H9 (cell line): ENCODE results near the gene TRNT1. TPM values are rescaled to one million over a fixed set of nuclear protein-coding genes. Genes with fewer than 3 reads are reported as not detected.

Experiments used
- DNase-seq: peaks from one replicate; pipeline ENCODE4 v3.0.0-alpha.2; 2017
- H2AFZ ChIP-seq: one replicate; pipeline ENCODE4 v1.6.1; 2013; ENCODE audit warnings: mild to moderate bottlenecking, low read length, control low read depth, moderate library complexity
- H2AK5ac ChIP-seq: 2 replicates; pipeline ENCODE4 v1.6.1; 2013; ENCODE audit warnings: low read length, control low read depth, mixed read lengths; ENCODE audit not compliant: insufficient read length
- H2BK120ac ChIP-seq: one replicate; pipeline ENCODE4 v1.6.1; 2013; ENCODE audit warnings: low read depth, mild to moderate bottlenecking, low read length, control low read depth, inconsistent platforms; ENCODE audit not compliant: poor library complexity, severe bottlenecking
- H2BK12ac ChIP-seq: 2 replicates; pipeline ENCODE4 v1.6.1; 2013; ENCODE audit warnings: low read length, control low read depth, mixed read lengths, low read depth; ENCODE audit not compliant: insufficient read length
- H2BK15ac ChIP-seq: 2 replicates; pipeline ENCODE4 v1.6.1; 2013; ENCODE audit warnings: low read depth, low read length, control low read depth
- H2BK20ac ChIP-seq: one replicate; pipeline ENCODE4 v1.6.1; 2013; ENCODE audit warnings: low read depth, mild to moderate bottlenecking, low read length, control low read depth, inconsistent platforms; ENCODE audit not compliant: poor library complexity, severe bottlenecking
- H2BK5ac ChIP-seq: 2 replicates; pipeline ENCODE4 v1.6.1; 2013; ENCODE audit warnings: low read length, control low read depth, mixed read lengths; ENCODE audit not compliant: insufficient read length
- H3K14ac ChIP-seq: 2 replicates; pipeline ENCODE4 v1.6.1; 2013; ENCODE audit warnings: low read length, control low read depth; ENCODE audit not compliant: insufficient read depth
- H3K18ac ChIP-seq: 2 replicates; pipeline ENCODE4 v1.6.1; 2013; ENCODE audit warnings: low read depth, mild to moderate bottlenecking, mixed read lengths, low read length, control low read depth; ENCODE audit not compliant: insufficient read length
- H3K23ac ChIP-seq: 2 replicates; pipeline ENCODE4 v1.6.1; 2013; ENCODE audit warnings: low read length, control low read depth, mixed read lengths, low read depth; ENCODE audit not compliant: insufficient read length
- H3K23me2 ChIP-seq: 2 replicates; pipeline ENCODE4 v1.6.1; 2013; ENCODE audit warnings: low read depth, mild to moderate bottlenecking, mixed read lengths, low read length, control low read depth; ENCODE audit not compliant: insufficient read length, poor library complexity, severe bottlenecking
- H3K27ac ChIP-seq: 2 replicates; pipeline ENCODE4 v1.5.1; 2013; ENCODE audit warnings: low read length, control low read depth, mixed read lengths, low read depth; ENCODE audit not compliant: insufficient read length
- H3K27me3 ChIP-seq: 2 replicates; pipeline ENCODE4 v1.6.1; 2013; ENCODE audit warnings: low read length, control low read depth, inconsistent platforms; ENCODE audit not compliant: insufficient read depth
- H3K4ac ChIP-seq: 2 replicates; pipeline ENCODE4 v1.6.1; 2013; ENCODE audit warnings: low read depth, mild to moderate bottlenecking, control low read depth, inconsistent platforms, low read length, moderate library complexity
- H3K4me1 ChIP-seq: 2 replicates; pipeline ENCODE4 v1.6.1; 2013; ENCODE audit warnings: low read length, control low read depth, inconsistent platforms; ENCODE audit not compliant: insufficient read depth
- H3K4me2 ChIP-seq: 2 replicates; pipeline ENCODE4 v1.6.1; 2013; ENCODE audit warnings: low read length, control low read depth, mixed read lengths; ENCODE audit not compliant: insufficient read length, insufficient read depth
- H3K56ac ChIP-seq: 2 replicates; pipeline ENCODE4 v1.6.1; 2013; ENCODE audit warnings: low read depth, mild to moderate bottlenecking, mixed read lengths, low read length, control low read depth; ENCODE audit not compliant: insufficient read length
- H3K79me1 ChIP-seq: 2 replicates; pipeline ENCODE4 v1.6.1; 2013; ENCODE audit warnings: low read depth, mild to moderate bottlenecking, moderate library complexity, low read length, control low read depth, inconsistent platforms; ENCODE audit not compliant: insufficient read depth, poor library complexity, severe bottlenecking
- H3K79me2 ChIP-seq: 2 replicates; pipeline ENCODE4 v1.6.1; 2013; ENCODE audit warnings: low read length, control low read depth, inconsistent platforms; ENCODE audit not compliant: insufficient read depth
- H3K9ac ChIP-seq: 2 replicates; pipeline ENCODE4 v1.6.1; 2013; ENCODE audit warnings: low read length, control low read depth, mixed read lengths; ENCODE audit not compliant: insufficient read length; ENCODE audit errors: extremely low read depth
- H3K9me3 ChIP-seq: one replicate; pipeline ENCODE4 v1.6.1; 2013; ENCODE audit warnings: low read depth, low read length, inconsistent platforms; ENCODE audit not compliant: control insufficient read depth
- H3T11ph ChIP-seq: one replicate; pipeline ENCODE4 v1.6.1; 2013; ENCODE audit warnings: mild to moderate bottlenecking, low read length, control low read depth, inconsistent platforms
- H4K20me1 ChIP-seq: one replicate; pipeline ENCODE4 v1.6.1; 2013; ENCODE audit not compliant: control insufficient read depth, insufficient read length, insufficient read depth
- H4K5ac ChIP-seq: 2 replicates; pipeline ENCODE4 v1.6.1; 2013; ENCODE audit warnings: low read depth, mild to moderate bottlenecking, mixed read lengths, low read length, control low read depth; ENCODE audit not compliant: insufficient read length
- H4K8ac ChIP-seq: replicated peaks from 2 replicates; pipeline ENCODE4 v1.6.1; 2013; ENCODE audit warnings: low read length, control low read depth, mixed read lengths, low read depth; ENCODE audit not compliant: insufficient read length
- H4K91ac ChIP-seq: 2 replicates; pipeline ENCODE4 v1.6.1; 2013; ENCODE audit warnings: low read depth, mild to moderate bottlenecking, moderate library complexity, mixed read lengths, low read length, control low read depth; ENCODE audit not compliant: insufficient read length
- H3K27ac Mint-ChIP-seq, 3 experiments: 2 replicates in 2 of 3; 3 replicates in 1 of 3; pipeline ENCODE4 v1.8.0; 2020 to 2021; ENCODE audit warnings: mixed read lengths in 3 of 3, mild to moderate bottlenecking in 1 of 3, moderate library complexity in 1 of 3
- H3K27me3 Mint-ChIP-seq: 2 replicates; pipeline ENCODE4 v1.8.0; 2021; ENCODE audit warnings: low read depth, mild to moderate bottlenecking, moderate library complexity, mixed read lengths
- H3K36me3 Mint-ChIP-seq, 3 experiments: 2 replicates in 2 of 3; 3 replicates in 1 of 3; pipeline ENCODE4 v1.8.0; 2020 to 2021; ENCODE audit warnings: low read depth in 3 of 3, mixed read lengths in 3 of 3; ENCODE audit not compliant: insufficient read depth in 1 of 3
- H3K4me1 Mint-ChIP-seq, 2 experiments: 2 replicates each; pipeline ENCODE4 v1.8.0; 2020; ENCODE audit warnings: mixed read lengths in 2 of 2
- H3K4me3 Mint-ChIP-seq, 2 experiments: 2 replicates in 1 of 2; 3 replicates in 1 of 2; pipeline ENCODE4 v1.8.0; 2020 to 2021; ENCODE audit warnings: mild to moderate bottlenecking in 2 of 2, mixed read lengths in 2 of 2, moderate library complexity in 1 of 2
- H3K9me3 Mint-ChIP-seq, 2 experiments: 2 replicates in 1 of 2; 3 replicates in 1 of 2; pipeline ENCODE4 v1.8.0; 2020; ENCODE audit warnings: mild to moderate bottlenecking in 2 of 2, mixed read lengths in 2 of 2, moderate library complexity in 1 of 2
- WGBS: extraction: QIAGEN DNeasy Blood & Tissue Kit; methylation state at CpG from one replicate; pipeline ENCODE4 v1.1.7; 2013; ENCODE audit warnings: missing lambda C conversion rate, low lambda C conversion rate, mixed read lengths; ENCODE audit not compliant: insufficient read length; ENCODE audit errors: extremely low coverage; 5-methylcytosine and 5-hydroxymethylcytosine counted together
- total RNA-seq: library from RNA; stranded (reverse); gene quantifications from 2 replicates; pipeline ENCODE4 v1.2.1, GENCODE V29; 2021
- TF ChIP-seq, protein P1 (sequence below): fragments of 200-600 bp; sonication (generic); conservative IDR thresholded peaks from 3 replicates; pipeline ENCODE4 v1.8.0; 2021; ENCODE audit warnings: antibody characterized with exemption, mild to moderate bottlenecking

Gene TRNT1
- total RNA-seq, 1 experiment from 2014 or later = 49.2 TPM

DNA sequence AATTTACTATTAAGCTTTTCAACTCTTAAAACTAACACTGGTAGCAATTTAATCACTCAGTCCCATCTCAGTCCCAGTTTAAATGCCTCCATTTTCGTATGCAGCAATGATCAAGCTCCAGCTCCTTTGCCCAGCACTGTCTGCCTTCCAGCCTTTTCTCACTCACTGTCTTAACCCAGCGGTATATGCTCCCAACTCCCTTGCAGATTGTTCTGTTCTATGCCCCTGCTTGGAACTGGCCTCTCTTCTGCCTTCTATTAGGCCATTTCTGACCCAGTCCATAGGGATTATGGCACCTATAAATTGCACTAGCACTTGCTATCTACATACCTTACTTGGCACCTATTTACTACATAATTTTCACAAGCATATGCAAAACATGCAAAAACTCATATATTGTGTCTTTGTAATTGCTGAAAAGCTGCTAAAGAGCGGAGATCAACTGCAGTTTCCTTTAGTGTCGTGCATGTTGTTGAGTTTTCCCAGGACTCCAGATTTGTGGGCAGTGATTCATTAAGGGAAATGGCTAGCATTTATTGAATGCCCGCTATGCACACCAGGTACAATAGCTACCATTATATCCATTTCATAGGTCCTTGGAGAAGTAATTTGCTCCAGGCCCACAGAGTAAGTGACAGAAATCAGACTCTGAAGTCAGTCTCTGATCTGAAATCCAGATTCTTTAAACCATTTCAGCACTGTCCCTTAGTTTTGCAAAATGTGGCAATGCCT is 28.3 kb downstream of the TRNT1 start:
- H2BK12ac ChIP-seq = no peak overlapping the region
- no peaks in the 10 kb centered on the region for H3K27me3 ChIP-seq
- no peak overlapping the region for H2AK5ac ChIP-seq
- H2BK120ac ChIP-seq = no peak overlapping the region
- no peak overlapping the region for H2BK20ac ChIP-seq
- no peak overlapping the region for H4K8ac ChIP-seq
- no peaks in the 10 kb centered on the region for H3K4me1 ChIP-seq
- DNase-seq = no peak
- Mint-ChIP-seq H3K27ac (peak overlapping the region in 1 of 3 experiments; percentile 30; a peak in 1 of 7 replicates), H3K4me3 (no peak overlapping the region), H3K9me3 (no peaks in the 10 kb centered on the region), H3K4me1 (no peaks in the 10 kb centered on the region), H3K36me3 (peaks cover 12 to 50% (median 30%) of the 10 kb centered on the region in 3 experiments; a peak in 6 of 7 replicates), H3K27me3 (no peaks in the 10 kb centered on the region)
- no peak overlapping the region for H4K91ac ChIP-seq
- H3K9me3 ChIP-seq = no peaks in the 10 kb centered on the region
- no peak overlapping the region for H3K14ac ChIP-seq
- WGBS = no CpG with 5 or more reads among the region's 5 CpGs
- no peak overlapping the region for H3T11ph ChIP-seq
- no peak overlapping the region for H3K23ac ChIP-seq
- no peak overlapping the region for H2BK5ac ChIP-seq
- H3K79me2 ChIP-seq = no peaks in the 10 kb centered on the region
- H2BK15ac ChIP-seq = no peak overlapping the region
- TF ChIP-seq, protein P1, sequence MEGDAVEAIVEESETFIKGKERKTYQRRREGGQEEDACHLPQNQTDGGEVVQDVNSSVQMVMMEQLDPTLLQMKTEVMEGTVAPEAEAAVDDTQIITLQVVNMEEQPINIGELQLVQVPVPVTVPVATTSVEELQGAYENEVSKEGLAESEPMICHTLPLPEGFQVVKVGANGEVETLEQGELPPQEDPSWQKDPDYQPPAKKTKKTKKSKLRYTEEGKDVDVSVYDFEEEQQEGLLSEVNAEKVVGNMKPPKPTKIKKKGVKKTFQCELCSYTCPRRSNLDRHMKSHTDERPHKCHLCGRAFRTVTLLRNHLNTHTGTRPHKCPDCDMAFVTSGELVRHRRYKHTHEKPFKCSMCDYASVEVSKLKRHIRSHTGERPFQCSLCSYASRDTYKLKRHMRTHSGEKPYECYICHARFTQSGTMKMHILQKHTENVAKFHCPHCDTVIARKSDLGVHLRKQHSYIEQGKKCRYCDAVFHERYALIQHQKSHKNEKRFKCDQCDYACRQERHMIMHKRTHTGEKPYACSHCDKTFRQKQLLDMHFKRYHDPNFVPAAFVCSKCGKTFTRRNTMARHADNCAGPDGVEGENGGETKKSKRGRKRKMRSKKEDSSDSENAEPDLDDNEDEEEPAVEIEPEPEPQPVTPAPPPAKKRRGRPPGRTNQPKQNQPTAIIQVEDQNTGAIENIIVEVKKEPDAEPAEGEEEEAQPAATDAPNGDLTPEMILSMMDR = no peak
- H3K4me2 ChIP-seq = no peak overlapping the region
- no peak overlapping the region for H3K4ac ChIP-seq
- H3K23me2 ChIP-seq = no peaks in the 10 kb centered on the region
- H3K27ac ChIP-seq = no peak overlapping the region
- no peak overlapping the region for H3K56ac ChIP-seq
- no peak overlapping the region for H2AFZ ChIP-seq
- no peaks in the 10 kb centered on the region for H3K79me1 ChIP-seq
- no peak overlapping the region for H3K9ac ChIP-seq
- H4K20me1 ChIP-seq = no peaks in the 10 kb centered on the region
- H4K5ac ChIP-seq = no peak overlapping the region
- H3K18ac ChIP-seq = no peak overlapping the region
